Right cardiac atrium (tissue), 5 donors: ENCODE results near the gene RPS6KA2. TPM values are rescaled to one million over a fixed set of nuclear protein-coding genes. Genes with fewer than 3 reads are reported as not detected.

Experiments
- ATAC-seq, 2 donors: fragments of 200-7000 bp; cut with Tn5 transposase; one replicate each; pipeline versions ENCODE4 v1.8.0 to v1.9.1; 2020; ENCODE audit warnings: moderate library complexity in 2 of 2, mild to moderate bottlenecking in 1 of 2
- DNase-seq, 3 donors: peaks; one replicate each; pipeline ENCODE4 v3.0.0-alpha.2; 2020
- H3K27ac ChIP-seq: one replicate; pipeline ENCODE4 v1.5.1; 2013; ENCODE audit warnings: mild to moderate bottlenecking, low read length, control low read depth, moderate library complexity
- H3K27me3 ChIP-seq: one replicate; pipeline ENCODE4 v1.6.1; 2013; ENCODE audit not compliant: control insufficient read depth, insufficient read depth
- H3K4me1 ChIP-seq: one replicate; pipeline ENCODE4 v1.6.1; 2013; ENCODE audit warnings: low read length; ENCODE audit not compliant: control insufficient read depth, insufficient read depth
- H3K4me3 ChIP-seq: one replicate; pipeline ENCODE4 v1.5.1; 2013; ENCODE audit warnings: low read length, control low read depth
- H3K9me3 ChIP-seq: one replicate; pipeline ENCODE4 v1.6.1; 2013; ENCODE audit warnings: low read length; ENCODE audit not compliant: control insufficient read depth
- WGBS: extraction: QIAGEN DNeasy Blood & Tissue Kit; methylation state at CpG from one replicate; pipeline ENCODE4 v1.1.7; 2013; 5-methylcytosine and 5-hydroxymethylcytosine counted together
- intact Hi-C, 4 donors: fragments of 100-400 bp; cut with DNase I; formaldehyde crosslinking; loops; one replicate each; pipeline versions ENCODE4 v1.11.0 to v1.14.0; 2022 to 2023
- polyA plus RNA-seq: library from polyadenylated mRNA; stranded (reverse); fragments of 200-250 nt; gene quantifications from one replicate; pipeline ENCODE4 v1.2.3, GENCODE V29; 2013
- total RNA-seq, 4 donors: library from RNA; stranded (reverse); fragmentation: NEBNext Ultra II Directional; extraction: Animal tissue kit (Norgen Biotek cat#: 25700); gene quantifications; one replicate each; pipeline ENCODE4 v1.2.1, GENCODE V29; 2021
- donor health status: healthy with polysubstance abuse.
- donor health status: DM: no; HTN: yes; CAD: no.
- donor health status: DM: no; HTN: no; CAD: no.
- donor health status: DM: no; HTN: yes; CAD: no; lungs with severe emphysema.
- donor health status: DM: yes; HTN: yes; CAD: no.

Gene RPS6KA2
- total and polyA plus RNA-seq, 5 donors, result 34.0 to 80.9 (median 65.3) TPM

DNA sequence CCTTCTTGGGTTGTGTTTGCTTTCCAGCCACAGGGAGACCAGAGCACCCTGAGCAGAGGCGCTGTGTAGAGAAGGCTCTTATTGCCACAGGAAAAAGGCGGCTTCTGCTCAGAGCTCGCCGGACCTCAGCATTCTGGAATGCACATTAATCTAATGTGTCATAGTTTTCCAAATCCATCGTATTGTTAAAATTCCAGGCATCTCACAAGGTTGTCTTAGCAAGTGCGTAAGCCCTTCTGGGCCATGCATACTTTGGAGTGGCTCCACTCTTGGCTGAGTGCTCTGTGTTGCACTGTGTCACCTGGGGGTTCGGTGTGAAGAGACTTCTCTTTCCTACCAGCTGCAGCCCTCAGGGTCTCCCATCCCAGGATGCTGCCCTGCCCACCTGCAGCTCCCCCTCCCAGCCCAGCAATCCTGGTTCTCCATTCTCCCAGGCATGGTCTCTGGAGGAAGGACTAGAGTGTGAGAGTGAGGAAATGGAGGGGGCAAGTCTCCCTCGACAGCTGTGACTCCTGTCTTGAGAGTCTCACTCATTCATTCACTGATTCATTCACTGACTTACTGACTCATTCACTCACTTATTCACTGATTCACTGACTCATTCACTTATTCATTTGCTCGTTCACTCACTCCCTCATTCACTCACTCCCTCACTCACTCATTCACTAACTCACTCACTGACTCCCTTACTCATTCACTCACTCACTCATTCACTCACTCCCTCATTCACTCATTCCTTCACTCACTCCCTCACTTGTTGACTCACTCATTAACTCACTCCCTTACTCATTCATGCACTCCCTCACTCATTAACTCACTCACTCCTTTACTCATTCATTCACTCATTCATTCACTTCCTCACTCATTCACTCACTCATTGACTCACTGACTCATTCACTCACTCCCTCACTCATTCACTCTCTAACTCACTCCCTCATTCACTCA is 160.6 kb downstream of the RPS6KA2 start:
- intact Hi-C loops, result no loop called here
- no peaks in the 10 kb centered on the region for H3K27me3 ChIP-seq
- 62% methylated on average over 9 of the region's 9 CpGs for WGBS
- no peaks in the 10 kb centered on the region for H3K4me1 ChIP-seq
- DNase-seq, result no peak
- no peak overlapping the region for H3K4me3 ChIP-seq
- ATAC-seq, result peak in 1 of 2 donors; percentile 50
- no peak overlapping the region for H3K27ac ChIP-seq
- no peaks in the 10 kb centered on the region for H3K9me3 ChIP-seq

DNA sequence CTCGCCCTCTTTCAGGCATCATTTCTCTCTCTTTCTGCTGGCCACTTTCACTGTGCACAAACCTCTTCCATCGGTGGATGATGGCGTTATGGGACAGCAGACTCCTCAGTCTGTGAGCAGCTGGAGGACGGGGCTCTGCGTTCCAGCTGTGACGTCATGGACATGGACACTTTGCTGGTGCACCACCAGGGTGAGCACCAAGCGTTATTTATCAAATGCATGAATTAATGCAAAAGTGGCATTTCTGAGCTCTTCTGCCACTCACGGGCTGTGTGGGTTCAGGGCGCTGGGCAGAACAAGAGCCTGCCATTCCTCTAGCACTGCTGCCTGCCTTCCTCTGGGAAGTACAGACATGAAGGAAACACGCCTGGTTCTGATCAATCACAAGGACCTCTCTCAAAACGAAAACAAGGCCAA is 161.4 kb downstream of the RPS6KA2 start:
- Histone ChIP-seq H3K9me3 (no peaks in the 10 kb centered on the region), H3K27me3 (no peaks in the 10 kb centered on the region), H3K4me1 (no peaks in the 10 kb centered on the region), H3K27ac (no peak overlapping the region), H3K4me3 (no peak overlapping the region)
- WGBS, result 57% methylated on average over 11 of the region's 11 CpGs
- peak; percentile 53 to 54 for ATAC-seq
- DNase-seq, result peak; percentile 58 to 83 (median 81)
- intact Hi-C loops, result no loop called here

DNA sequence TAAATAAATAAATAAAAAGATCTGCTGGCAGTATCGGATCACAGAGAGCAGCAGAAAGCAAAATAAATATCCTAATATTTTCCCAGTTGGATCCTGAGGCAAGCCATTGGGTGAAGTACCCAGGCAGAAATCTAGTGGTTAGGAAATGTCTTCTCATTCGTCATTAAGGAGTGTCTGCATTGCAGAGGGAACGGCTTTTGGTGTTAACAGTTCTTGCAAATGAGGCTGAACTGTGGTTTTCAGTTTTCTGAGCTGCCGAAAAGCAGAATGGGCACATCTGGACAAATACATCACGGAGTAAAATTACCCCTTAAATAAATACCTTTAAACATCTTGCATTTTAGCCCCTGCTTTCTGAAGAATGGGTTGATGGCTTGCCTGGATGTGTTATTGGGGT is 162.1 kb downstream of the RPS6KA2 start:
- no peak for DNase-seq
- no peak overlapping the region for H3K27ac ChIP-seq

DNA sequence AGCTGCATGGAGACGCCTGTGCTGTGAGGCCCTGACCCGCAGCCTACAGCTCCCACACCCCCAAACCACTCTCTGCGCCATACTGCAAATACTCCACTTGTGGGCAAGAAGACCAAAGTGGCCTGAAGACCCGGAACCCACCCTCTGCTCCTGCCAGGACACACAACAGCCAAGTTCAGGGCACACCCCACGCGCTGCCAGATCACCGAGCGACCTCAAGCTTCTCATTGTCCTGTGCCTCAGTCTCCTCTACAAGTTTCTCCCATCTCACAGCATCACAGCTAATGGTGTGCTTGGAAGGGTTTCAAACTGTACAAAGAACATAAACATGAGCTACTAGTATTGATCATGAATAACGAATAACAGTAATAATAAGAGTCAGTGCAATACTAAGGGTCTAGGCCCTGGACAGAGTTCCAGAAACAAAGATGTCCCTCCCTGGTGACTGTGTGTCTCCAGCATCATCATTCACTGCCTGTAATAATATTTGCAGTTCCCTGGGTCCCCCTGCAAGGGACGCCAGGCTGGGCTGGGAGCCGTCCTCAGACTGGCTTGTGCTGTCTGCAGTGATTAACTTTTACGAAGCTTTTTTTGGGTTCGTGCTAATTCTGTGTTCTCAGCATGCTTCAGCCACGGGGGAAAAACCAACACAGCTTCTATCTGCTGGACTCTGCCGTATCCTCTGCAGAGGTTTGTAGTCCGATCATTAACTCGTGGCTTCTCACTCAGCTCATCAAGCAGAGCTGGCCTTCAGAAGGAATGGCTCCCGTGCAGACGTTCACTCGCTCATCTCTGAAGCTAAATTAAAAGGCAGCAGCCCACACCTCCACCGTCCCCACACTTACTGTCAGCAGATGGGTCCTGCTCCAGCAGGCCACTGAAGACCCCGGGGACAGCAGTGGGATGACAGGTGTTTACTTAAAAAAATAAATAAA is 162.7 kb downstream of the RPS6KA2 start:
- intact Hi-C loops, result no loop called here
- WGBS, result 94% methylated on average over 22 of the region's 22 CpGs
- no peaks in the 10 kb centered on the region for H3K4me1 ChIP-seq
- H3K27me3 ChIP-seq, result no peaks in the 10 kb centered on the region
- H3K4me3 ChIP-seq, result no peak overlapping the region
- H3K27ac ChIP-seq, result no peak overlapping the region
- no peak for ATAC-seq
- no peaks in the 10 kb centered on the region for H3K9me3 ChIP-seq
- DNase-seq, result no peak

More for the DNA sequence above, 162.1 kb downstream of the RPS6KA2 start:
- intact Hi-C loops, result no loop called here
- WGBS, result 86% methylated on average over 5 of the region's 5 CpGs
- Histone ChIP-seq H3K9me3 (no peaks in the 10 kb centered on the region), H3K27me3 (no peaks in the 10 kb centered on the region), H3K4me1 (no peaks in the 10 kb centered on the region), H3K4me3 (no peak overlapping the region)
- ATAC-seq, result no peak

DNA sequence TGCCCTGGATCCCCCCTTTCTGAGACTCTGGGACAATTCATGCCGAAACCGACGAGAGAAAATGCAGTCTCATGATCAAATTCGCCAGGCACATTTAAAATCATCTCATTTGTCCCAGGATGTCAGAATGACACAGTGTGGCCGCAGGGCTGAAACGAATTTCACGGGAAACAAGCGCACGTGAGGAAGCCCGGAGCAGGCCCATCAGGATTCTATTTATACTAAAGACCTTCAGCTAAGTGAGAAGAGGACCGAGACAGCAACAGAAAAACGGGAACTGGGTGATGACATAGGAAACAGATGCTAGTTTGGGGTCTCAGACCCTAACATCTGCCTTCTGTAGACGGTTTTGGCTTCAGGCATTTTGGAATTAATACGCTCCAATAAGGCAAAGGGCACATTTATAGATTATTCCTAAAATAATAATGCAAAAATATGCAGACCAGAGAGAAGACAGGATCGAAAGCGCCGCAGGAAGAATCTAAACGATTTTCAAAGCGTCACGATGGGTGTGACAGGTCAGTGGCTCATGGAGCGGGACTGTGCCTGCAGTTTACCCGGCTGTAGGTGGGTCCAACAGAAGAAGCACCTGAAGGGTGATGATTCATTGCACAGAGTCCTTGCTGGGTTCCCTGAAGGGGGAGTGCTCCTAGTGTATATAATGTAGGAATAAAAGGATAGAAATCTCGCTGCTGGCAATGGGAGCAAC is 163.5 kb downstream of the RPS6KA2 start:
- no peak overlapping the region for H3K27ac ChIP-seq
- intact Hi-C loops, result no loop called here
- no peak for DNase-seq
- no peaks in the 10 kb centered on the region for H3K9me3 ChIP-seq
- WGBS, result 86% methylated on average over 23 of the region's 23 CpGs
- no peak for ATAC-seq
- no peaks in the 10 kb centered on the region for H3K27me3 ChIP-seq
- H3K4me3 ChIP-seq, result no peak overlapping the region
- H3K4me1 ChIP-seq, result no peaks in the 10 kb centered on the region

DNA sequence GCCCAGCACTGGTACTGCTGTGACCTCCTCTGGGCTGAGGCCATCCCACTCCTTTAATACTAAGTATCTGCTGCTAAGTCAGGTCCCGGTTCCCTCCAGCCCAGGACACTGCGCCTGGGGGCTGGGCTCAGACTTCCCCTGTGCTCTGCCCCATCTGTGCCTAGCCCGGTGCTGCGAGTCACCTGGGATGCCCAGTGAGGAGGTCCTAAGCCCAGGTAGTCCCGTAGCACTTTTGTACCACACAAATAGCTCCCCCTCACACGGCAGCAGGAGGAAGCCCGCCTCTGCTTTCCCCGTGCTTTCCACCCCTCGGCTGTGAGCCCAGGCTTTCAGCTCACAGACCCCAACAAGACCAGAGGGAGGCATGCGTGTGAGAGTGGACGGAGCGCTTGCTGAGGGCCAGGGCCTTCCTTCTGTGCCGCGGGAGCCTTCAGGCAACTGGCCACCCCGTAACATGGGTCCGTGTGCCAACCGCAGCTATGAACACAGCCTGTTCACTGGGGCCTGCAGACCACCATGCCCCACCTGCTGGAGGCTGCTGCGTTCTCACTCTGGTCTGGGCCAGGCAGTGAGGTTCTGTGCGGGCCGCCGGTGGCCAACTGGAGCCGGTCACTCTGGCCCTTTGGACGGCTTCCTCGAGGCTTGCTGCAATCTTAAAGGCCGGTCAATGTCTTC is 164.5 kb downstream of the RPS6KA2 start:
- DNase-seq (no peak), ATAC-seq (no peak)
- 90% methylated on average over 25 of the region's 25 CpGs for WGBS
- H3K27ac ChIP-seq, result no peak overlapping the region
- H3K4me1 ChIP-seq, result no peaks in the 10 kb centered on the region
- H3K9me3 ChIP-seq, result no peaks in the 10 kb centered on the region
- no peaks in the 10 kb centered on the region for H3K27me3 ChIP-seq
- intact Hi-C loops, result no loop called here
- no peak overlapping the region for H3K4me3 ChIP-seq

DNA sequence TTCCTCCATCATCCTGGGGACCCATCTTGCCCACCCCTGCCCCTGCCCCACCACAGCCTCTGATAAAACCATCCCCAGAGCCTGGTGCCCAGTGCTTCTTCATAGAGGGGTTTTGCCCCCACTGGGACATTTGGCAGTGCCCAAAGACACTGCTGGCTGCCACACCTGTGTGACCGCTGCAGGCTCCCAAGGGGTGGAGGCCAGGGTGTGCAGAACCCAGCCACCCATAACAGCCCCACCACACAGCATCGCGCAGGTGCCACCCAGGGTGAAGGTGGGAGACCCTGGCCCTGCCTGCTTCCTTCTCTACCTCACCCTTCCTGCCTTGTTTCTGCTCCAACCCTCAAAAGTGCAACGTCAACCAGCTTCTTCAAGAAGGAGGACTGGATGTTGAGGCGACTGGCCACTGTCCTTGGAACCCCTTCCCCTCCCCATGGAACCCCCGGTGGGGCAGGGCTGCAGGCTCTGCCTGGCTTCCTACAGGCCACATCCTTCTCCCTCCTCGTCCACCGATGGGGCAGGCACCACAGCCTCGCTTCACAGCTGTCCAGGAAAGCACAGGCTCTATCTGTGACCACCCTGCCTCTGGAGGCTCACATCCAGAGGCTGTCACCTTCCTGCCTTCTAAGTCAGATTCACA is 165.1 kb downstream of the RPS6KA2 start:
- Histone ChIP-seq H3K4me1 (no peaks in the 10 kb centered on the region), H3K4me3 (no peak overlapping the region), H3K27ac (no peak overlapping the region), H3K9me3 (no peaks in the 10 kb centered on the region), H3K27me3 (no peaks in the 10 kb centered on the region)
- no peak for DNase-seq
- WGBS, result 83% methylated on average over 9 of the region's 9 CpGs
- intact Hi-C loops, result no loop called here
- no peak for ATAC-seq

DNA sequence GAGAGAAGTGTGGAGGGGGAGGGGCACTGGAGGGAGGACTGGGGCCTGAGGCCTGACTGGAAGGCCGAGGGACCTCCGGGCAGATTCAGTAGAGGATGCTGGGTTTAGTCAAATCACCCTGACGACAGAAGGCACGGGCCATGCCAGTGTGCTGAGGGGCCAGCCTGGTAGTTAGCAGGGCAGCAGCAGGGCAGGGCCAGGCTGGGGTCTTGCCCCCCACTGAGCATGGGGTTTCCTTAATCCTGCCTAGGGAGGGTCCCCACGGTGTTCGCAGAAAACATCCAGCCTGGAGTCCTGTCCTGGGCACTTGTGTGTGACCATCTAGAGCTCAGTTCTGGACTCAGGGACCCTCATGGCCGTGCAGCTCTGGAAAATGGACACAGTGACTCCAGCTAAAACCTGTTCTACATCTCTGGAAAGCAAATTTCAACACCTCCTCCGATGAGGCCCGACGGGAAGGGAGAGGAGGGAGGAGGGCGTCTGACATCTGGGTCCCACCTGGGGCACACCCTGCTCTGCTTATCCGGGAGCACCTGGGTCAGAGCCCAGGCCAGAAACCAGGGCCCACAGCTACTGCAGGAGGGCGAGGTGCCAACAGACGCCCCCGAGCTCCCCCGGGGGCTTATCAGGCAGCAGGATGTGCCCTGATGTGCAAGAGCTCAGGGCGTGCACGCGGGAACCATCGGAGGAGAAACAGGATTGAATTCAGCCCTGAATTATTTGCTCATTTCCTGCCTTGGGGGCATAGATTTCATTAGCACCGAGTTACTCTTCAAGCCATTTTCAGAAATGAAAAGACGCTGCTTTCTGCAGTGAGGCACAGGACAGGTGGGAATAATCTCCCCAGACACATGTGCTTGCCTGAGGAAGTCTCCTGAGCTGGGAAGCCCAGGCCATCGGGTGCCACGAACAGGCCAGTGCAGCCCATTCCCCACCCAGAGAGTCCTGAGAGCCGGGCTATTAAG is 166.3 kb downstream of the RPS6KA2 start:
- WGBS, result 44% methylated on average over 25 of the region's 25 CpGs
- Histone ChIP-seq H3K9me3 (no peaks in the 10 kb centered on the region), H3K4me1 (no peaks in the 10 kb centered on the region), H3K27me3 (no peaks in the 10 kb centered on the region), H3K4me3 (no peak overlapping the region), H3K27ac (no peak overlapping the region)
- peak; percentile 25 to 32 for ATAC-seq
- no peak for DNase-seq
- intact Hi-C loops, result no loop called here

DNA sequence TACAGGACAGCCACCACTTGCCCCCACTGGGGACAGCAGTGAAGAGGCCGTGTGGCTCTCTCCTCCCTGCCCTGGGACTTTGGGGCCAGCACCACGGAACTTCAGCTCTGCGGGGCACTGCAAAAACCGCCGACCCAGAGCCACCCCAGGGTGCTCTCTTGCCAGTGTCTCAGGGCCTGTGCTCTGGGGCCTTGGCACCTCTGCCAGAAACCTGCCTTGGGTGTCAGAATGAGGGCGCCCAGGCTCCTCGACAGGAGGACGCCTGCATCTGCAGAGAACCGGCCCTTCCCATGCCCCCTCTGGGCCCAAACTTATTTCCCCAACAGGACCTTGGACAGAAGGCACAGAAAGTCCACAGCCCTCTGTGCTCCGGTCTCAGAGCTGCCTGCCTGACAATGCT is 167.1 kb downstream of the RPS6KA2 start:
- ATAC-seq (no peak), DNase-seq (no peak)
- no peak overlapping the region for H3K27ac ChIP-seq
- no peak overlapping the region for H3K4me3 ChIP-seq
- H3K4me1 ChIP-seq, result no peaks in the 10 kb centered on the region
- intact Hi-C loops, result loop anchor here in 1 of 4 donors (10.0 kb wide), 1 partner anchor 175 kb away; no protein-coding TSS in a partner anchor
- no peaks in the 10 kb centered on the region for H3K27me3 ChIP-seq
- 96% methylated on average over 10 of the region's 10 CpGs for WGBS
- H3K9me3 ChIP-seq, result no peaks in the 10 kb centered on the region
